Measurements from ENCODE around the gene AUTS2.

AUTS2 gene

GRCh38 chr7:69652947-69653701 lies 54.8 kb downstream of the AUTS2 start:
- DNase-seq (ENCODE audit: extremely low spot score), result no peak
- ChIA-PET POLR2A (no interaction called here), CTCF (no interaction called here)
- TF ChIP-seq ZNF384 (IDR thresholded peaks at IDR 0.05) (no peak), PKNOX1 (IDR thresholded peaks at IDR 0.05) (no peak), ARNT (IDR thresholded peaks at IDR 0.05) (no peak), FOXK2 (IDR thresholded peaks at IDR 0.05) (no peak), SUZ12 (IDR thresholded peaks at IDR 0.05) (no peak), HDGF (IDR thresholded peaks at IDR 0.05; ENCODE audit: borderline replicate concordance) (no peak), CTBP1 (IDR thresholded peaks at IDR 0.05; ENCODE audit: borderline replicate concordance) (no peak), LEF1 (IDR thresholded peaks at IDR 0.05; ENCODE audit: borderline replicate concordance) (no peak), SP1 (IDR thresholded peaks at IDR 0.05) (no peak), FOXM1 (IDR thresholded peaks at IDR 0.05; ENCODE audit: borderline replicate concordance) (no peak), ELF4 (IDR thresholded peaks at IDR 0.05) (no peak), NFRKB (IDR thresholded peaks at IDR 0.05) (no peak), BHLHE40 (IDR thresholded peaks at IDR 0.05; ENCODE audit: borderline replicate concordance) (no peak), L3MBTL2 (conservative IDR thresholded peaks at IDR 0.05) (no peak), TARDBP (IDR thresholded peaks at IDR 0.05) (no peak), FOXA1 (IDR thresholded peaks at IDR 0.05) (no peak)

GRCh38 chr7:69653806-69654205 lies 55.5 kb downstream of the AUTS2 start:
- CTCF ChIA-PET, result no interaction called here
- TF ChIP-seq SUZ12 (IDR thresholded peaks at IDR 0.05) (no peak), TARDBP (IDR thresholded peaks at IDR 0.05) (no peak), FOXM1 (IDR thresholded peaks at IDR 0.05; ENCODE audit: borderline replicate concordance) (no peak), SP1 (IDR thresholded peaks at IDR 0.05) (no peak), NFRKB (IDR thresholded peaks at IDR 0.05) (no peak), HDGF (IDR thresholded peaks at IDR 0.05; ENCODE audit: borderline replicate concordance) (no peak), ZNF384 (IDR thresholded peaks at IDR 0.05) (no peak), CTBP1 (IDR thresholded peaks at IDR 0.05; ENCODE audit: borderline replicate concordance) (no peak), L3MBTL2 (conservative IDR thresholded peaks at IDR 0.05) (no peak)
- POLR2A ChIA-PET, result no interaction called here
- no peak for DNase-seq (ENCODE audit: extremely low spot score)

GRCh38 chr7:69654381-69654780 lies 56.1 kb downstream of the AUTS2 start:
- ChIA-PET POLR2A (no interaction called here), CTCF (no interaction called here)
- no peak for TF ChIP-seq ZNF384 (IDR thresholded peaks at IDR 0.05)
- TF ChIP-seq SP1 (IDR thresholded peaks at IDR 0.05), result no peak
- TF ChIP-seq ELF4 (IDR thresholded peaks at IDR 0.05), result no peak
- TF ChIP-seq FOXK2 (IDR thresholded peaks at IDR 0.05), result no peak
- TF ChIP-seq FOXM1 (IDR thresholded peaks at IDR 0.05; ENCODE audit: borderline replicate concordance), result no peak
- no peak for TF ChIP-seq TARDBP (IDR thresholded peaks at IDR 0.05)
- TF ChIP-seq CTBP1 (IDR thresholded peaks at IDR 0.05; ENCODE audit: borderline replicate concordance), result no peak
- TF ChIP-seq NFRKB (IDR thresholded peaks at IDR 0.05), result no peak
- TF ChIP-seq HDGF (IDR thresholded peaks at IDR 0.05; ENCODE audit: borderline replicate concordance), result no peak
- no peak for TF ChIP-seq LEF1 (IDR thresholded peaks at IDR 0.05; ENCODE audit: borderline replicate concordance)
- TF ChIP-seq FOXA1 (IDR thresholded peaks at IDR 0.05), result no peak
- TF ChIP-seq BHLHE40 (IDR thresholded peaks at IDR 0.05; ENCODE audit: borderline replicate concordance), result no peak
- no peak for TF ChIP-seq SUZ12 (IDR thresholded peaks at IDR 0.05)
- no peak for DNase-seq (ENCODE audit: extremely low spot score)

GRCh38 chr7:69654849-69655707 lies 56.8 kb downstream of the AUTS2 start:
- no peak for DNase-seq (ENCODE audit: extremely low spot score)
- ChIA-PET POLR2A (no interaction called here), CTCF (no interaction called here)
- TF ChIP-seq ZNF384 (IDR thresholded peaks at IDR 0.05) (no peak), SP1 (IDR thresholded peaks at IDR 0.05) (no peak), CTBP1 (IDR thresholded peaks at IDR 0.05; ENCODE audit: borderline replicate concordance) (no peak), HDGF (IDR thresholded peaks at IDR 0.05; ENCODE audit: borderline replicate concordance) (no peak), BHLHE40 (IDR thresholded peaks at IDR 0.05; ENCODE audit: borderline replicate concordance) (no peak), FOXM1 (IDR thresholded peaks at IDR 0.05; ENCODE audit: borderline replicate concordance) (no peak), ARNT (IDR thresholded peaks at IDR 0.05) (no peak), FOXK2 (IDR thresholded peaks at IDR 0.05) (no peak), NFRKB (IDR thresholded peaks at IDR 0.05) (no peak), ELF4 (IDR thresholded peaks at IDR 0.05) (no peak), SUZ12 (IDR thresholded peaks at IDR 0.05) (no peak), L3MBTL2 (conservative IDR thresholded peaks at IDR 0.05) (no peak), FOXA1 (IDR thresholded peaks at IDR 0.05) (no peak), LEF1 (IDR thresholded peaks at IDR 0.05; ENCODE audit: borderline replicate concordance) (no peak), PKNOX1 (IDR thresholded peaks at IDR 0.05) (no peak), TARDBP (IDR thresholded peaks at IDR 0.05) (no peak)

GRCh38 chr7:69656077-69656476 lies 57.8 kb downstream of the AUTS2 start:
- DNase-seq (ENCODE audit: extremely low spot score), result no peak
- ChIA-PET CTCF (interaction anchor here (1.2 kb wide), 1 partner anchor 9 kb away, joined by 3 read pairs; no protein-coding TSS in a partner anchor), POLR2A (no interaction called here)
- TF ChIP-seq ELF4 (IDR thresholded peaks at IDR 0.05) (no peak), PKNOX1 (IDR thresholded peaks at IDR 0.05) (no peak), HDGF (IDR thresholded peaks at IDR 0.05; ENCODE audit: borderline replicate concordance) (no peak), FOXM1 (IDR thresholded peaks at IDR 0.05; ENCODE audit: borderline replicate concordance) (no peak), CTBP1 (IDR thresholded peaks at IDR 0.05; ENCODE audit: borderline replicate concordance) (no peak), L3MBTL2 (conservative IDR thresholded peaks at IDR 0.05) (no peak), SP1 (IDR thresholded peaks at IDR 0.05) (no peak), LEF1 (IDR thresholded peaks at IDR 0.05; ENCODE audit: borderline replicate concordance) (no peak), FOXA1 (IDR thresholded peaks at IDR 0.05) (no peak), NFRKB (IDR thresholded peaks at IDR 0.05) (no peak)
